ENCODE results near the gene L3MBTL2.
"Not testable (repeated sequence)": the region's sequence is repeated elsewhere in the genome, so short reads cannot be mapped to it uniquely, and the experiment has no call there.

Gene L3MBTL2

DNA sequence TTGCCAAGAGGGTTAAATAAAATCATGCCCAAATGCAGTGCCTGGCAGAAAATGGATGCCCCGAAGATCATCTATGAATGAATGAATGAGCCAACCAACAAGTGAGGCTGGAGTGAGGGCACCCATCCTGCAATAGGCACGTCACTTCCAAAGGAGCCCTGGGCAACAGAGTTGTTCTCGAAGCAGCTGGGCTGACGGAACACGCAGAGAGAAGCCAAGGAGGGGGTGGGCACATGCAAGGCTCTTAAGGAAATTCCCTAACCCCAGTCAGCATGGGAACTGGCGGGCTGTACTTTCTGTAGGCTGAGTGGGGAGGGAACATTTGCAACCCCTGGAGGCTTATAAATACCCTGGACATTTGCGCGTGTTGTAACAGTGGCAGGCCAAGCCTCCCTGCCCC, 47.3 kb downstream of the L3MBTL2 start:
- TF ChIP-seq, protein P1, sequence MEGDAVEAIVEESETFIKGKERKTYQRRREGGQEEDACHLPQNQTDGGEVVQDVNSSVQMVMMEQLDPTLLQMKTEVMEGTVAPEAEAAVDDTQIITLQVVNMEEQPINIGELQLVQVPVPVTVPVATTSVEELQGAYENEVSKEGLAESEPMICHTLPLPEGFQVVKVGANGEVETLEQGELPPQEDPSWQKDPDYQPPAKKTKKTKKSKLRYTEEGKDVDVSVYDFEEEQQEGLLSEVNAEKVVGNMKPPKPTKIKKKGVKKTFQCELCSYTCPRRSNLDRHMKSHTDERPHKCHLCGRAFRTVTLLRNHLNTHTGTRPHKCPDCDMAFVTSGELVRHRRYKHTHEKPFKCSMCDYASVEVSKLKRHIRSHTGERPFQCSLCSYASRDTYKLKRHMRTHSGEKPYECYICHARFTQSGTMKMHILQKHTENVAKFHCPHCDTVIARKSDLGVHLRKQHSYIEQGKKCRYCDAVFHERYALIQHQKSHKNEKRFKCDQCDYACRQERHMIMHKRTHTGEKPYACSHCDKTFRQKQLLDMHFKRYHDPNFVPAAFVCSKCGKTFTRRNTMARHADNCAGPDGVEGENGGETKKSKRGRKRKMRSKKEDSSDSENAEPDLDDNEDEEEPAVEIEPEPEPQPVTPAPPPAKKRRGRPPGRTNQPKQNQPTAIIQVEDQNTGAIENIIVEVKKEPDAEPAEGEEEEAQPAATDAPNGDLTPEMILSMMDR (IDR thresholded peaks at IDR 0.05; ENCODE audit: extremely low read depth, missing control alignments): no peak
- no peak for DNase-seq (ENCODE audit: low spot score)

DNA sequence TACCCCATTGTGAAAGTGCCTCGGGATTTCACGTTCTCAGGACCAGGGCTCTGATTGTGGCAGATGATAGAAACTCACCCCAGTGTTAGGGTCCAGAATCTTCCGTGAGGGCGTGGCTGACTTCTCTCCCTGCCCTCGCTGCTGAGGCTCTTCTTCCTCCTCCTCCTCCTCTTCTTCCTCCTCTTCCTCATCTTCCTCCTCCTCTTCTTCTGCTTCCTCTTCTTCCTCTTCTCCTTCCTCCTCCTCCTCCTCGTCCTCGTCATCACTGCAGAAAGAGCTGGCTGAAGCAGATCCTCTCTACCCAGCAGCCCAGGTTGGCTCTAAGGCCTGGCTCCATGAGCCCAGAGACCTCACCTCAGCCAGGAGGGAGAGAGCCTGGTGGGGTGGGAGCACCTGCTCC, 49.1 kb downstream of the L3MBTL2 start:
- DNase-seq (ENCODE audit: low spot score): no peak
- TF ChIP-seq, protein P1 (IDR thresholded peaks at IDR 0.05; ENCODE audit: extremely low read depth, missing control alignments): no peak

DNA sequence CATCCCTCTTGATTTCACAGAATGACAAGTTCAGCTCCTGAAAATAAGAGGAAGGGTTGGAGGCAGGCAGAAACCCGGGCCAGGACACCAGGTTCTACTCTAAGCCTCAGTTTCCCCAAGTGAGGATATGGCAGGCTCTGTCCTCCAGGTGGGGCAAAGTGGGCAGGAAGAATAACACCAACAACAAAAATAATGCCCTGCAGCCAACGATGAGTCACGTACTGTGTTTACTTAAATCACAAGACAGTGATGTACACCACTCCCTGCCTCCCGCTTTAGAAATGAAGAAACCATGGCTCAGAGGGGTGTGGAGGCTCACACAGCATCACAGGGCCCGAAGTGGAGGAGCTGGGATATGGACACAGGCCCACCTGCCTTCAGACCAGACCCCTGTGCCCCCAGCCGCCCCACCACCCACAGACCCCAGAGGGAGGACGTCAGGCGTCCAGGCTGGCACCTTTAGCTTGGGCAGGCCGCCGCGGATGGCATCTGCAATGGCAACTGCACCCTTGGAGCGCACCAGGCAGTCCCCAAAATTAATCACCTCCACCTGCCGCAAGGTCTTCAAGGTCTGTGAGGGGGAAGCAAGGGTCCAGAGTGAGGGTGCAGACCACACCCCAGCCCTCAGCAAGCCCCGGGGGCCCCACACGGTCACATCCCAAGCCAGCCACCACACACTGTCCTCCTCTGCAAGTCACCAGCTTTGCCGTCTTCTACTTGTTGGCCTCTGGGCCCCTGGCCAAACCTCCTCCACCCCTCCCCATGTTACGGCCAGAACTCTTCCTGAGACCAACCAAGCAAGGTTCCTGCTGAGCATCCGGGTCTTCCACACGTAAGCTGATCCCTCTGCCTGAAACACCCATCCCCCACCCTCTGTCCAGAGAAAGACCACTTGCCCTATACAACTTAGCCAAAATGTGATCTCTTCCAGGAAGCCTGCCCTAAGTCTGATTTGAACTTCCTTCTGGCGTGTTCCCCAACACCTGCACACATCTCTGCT, 51.4 kb downstream of the L3MBTL2 start:
- TF ChIP-seq, protein P1 (IDR thresholded peaks at IDR 0.05; ENCODE audit: extremely low read depth, missing control alignments): no peak

DNA sequence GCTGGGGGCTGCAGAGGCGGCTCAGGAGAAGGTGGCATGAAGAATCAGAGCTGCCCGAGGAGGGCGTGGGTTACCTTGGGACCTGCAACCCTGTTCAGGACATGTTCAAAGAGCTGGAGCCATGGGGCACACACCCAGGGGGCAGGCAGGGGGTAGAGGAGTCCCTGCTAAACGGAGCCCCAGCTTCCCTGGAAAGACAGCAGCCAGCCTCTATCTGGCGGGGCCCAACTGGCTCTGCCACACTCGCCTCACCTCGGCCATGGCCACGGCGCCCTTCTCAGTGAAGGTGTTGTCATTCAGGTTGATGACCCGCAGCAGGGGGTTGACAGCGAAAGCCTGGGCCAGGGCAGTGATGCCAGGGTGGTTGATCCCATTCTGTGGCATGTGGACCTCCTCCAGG, 52.6 kb downstream of the L3MBTL2 start:
- no peak for DNase-seq (ENCODE audit: low spot score)
- TF ChIP-seq, protein P1 (IDR thresholded peaks at IDR 0.05; ENCODE audit: extremely low read depth, missing control alignments): no peak

More for the DNA sequence above, 51.4 kb downstream of the L3MBTL2 start:
- DNase-seq (ENCODE audit: low spot score): no peak

DNA sequence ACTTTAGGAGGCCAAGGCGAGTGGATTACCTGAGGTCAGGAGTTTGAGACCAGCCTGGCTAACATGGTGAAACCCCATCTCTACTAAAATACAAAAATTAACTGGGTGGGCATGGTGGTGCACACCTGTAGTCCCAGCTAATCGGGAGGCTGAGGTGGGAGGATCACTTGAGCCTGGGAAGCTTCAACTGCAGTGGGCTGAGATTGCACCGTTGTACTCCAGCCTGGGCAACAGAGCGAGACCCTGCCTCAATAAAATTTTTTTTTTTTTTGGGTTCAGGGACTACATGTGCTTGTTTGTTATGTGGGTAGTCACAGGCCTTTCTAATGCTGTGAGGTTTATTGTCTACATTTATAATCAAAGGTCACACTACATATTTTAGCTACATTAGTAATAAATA, 54.6 kb downstream of the L3MBTL2 start:
- DNase-seq (ENCODE audit: low spot score): not testable (repeated sequence)

DNA sequence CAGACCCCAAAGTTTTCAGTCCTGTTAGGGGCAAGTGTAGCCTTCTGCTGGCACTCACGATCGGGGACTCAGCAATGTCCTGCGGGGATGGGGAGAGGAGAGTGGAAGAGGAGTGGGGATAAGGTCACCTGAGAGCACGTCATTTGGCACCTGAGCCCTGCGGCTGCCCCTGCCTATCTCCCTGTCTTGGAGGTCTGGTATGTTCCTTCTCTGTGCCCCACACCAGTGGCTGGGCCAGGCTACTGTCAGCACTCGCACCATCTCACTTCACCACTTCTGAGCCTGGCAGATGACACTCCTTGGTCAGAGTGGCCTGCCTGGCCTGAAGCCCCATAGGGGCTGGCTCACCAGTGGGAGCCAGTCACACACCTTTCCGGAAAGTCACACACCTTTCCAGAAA, 55.8 kb downstream of the L3MBTL2 start:
- no peak for DNase-seq (ENCODE audit: low spot score)
- TF ChIP-seq, protein P1 (IDR thresholded peaks at IDR 0.05; ENCODE audit: extremely low read depth, missing control alignments): no peak

DNA sequence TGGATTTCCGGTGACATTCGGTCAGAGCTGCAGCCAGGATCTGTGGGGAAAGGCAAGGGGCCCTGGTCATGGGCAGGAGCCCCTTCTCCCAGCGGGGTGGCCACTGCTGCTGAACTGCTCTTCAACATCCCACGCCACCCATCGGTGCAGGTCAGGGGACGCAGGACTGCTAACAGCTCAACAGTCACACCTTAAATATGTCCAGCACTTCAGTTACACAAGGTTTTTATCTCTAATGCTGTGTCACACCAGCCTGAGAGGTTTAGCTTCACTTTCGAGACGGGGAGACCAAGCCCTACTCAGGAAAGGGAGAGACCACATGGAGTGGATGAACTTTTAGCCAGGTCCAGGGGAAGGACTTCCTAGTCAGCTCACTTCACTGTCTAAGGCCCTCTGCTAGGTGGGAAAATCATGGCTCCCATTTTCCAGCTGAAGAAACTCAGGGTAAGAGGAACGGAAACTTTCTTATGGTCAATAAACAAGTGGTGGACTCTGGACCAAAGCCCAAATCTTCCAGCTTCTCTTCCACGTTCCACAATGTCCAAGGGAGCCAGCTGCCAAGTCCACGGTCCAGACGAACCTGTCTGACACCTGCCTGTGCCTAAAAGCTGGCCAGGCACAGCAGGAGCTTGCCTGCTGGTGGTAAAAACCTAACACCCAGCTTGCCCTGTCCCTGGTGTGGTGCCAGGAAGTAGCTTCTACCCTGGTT, 56.6 kb downstream of the L3MBTL2 start:
- TF ChIP-seq, protein P1 (IDR thresholded peaks at IDR 0.05; ENCODE audit: extremely low read depth, missing control alignments): no peak
- DNase-seq (ENCODE audit: low spot score): no peak

All from GM20000 (cell line).